ENCODE data around the gene NEK7.
"Not testable (repeated sequence)": the region's sequence is repeated elsewhere in the genome, so short reads cannot be mapped to it uniquely, and the experiment has no call there.

Gene NEK7

DNA sequence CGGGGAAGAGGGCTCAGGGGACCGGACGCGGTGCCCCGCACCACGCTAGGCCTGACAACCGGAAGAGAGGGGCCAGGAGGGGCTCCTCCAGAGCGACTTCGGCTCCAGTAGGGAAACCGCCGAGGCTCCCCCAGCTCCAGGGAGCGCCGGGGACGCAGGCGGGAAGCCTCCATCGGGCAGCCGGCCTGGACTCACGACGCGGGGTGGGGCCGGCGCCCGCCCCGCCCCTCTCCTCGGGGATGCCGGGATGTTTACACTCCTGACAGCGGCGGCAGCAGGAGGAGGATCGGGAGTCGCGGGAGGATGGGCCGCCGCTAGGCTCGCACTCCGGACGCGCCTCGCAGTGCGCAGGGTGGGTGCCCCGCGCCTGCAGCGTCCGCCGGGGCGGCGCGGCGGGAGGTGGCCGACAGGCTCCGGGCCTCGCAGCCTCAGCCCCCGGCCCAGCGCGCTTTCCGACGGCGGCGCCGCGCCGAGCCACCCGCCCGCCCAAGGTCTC lies at the start of gene NEK7:
Gene NEK7, plus strand, starts transcription at position 254 of the 496 bp plus-strand sequence. CDS start 75,583 bp downstream, outside the sequence.
- peak; percentile 66 for DNase-seq (ENCODE audit: low read depth)

DNA sequence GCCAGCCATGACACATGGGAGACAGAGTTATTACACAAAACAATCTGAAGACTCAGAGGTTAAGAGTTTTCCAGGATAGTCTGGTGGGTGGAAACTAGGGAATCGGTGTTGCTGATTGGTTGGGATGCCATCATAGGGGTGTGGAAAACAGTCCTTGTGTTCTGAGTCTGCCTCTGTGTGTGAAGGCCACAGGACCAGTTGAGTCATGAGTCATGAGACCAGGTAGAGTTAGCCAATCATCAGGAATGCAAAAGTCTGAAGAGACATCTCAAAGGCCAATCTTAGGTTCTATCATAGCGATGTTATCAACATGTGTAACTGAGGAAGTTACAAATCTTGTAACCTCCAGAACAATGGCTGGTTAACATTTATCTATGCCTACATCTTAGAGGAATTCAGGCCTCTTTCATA lies 49.7 kb upstream of the NEK7 start:
- DNase-seq (ENCODE audit: low read depth), result no peak

DNA sequence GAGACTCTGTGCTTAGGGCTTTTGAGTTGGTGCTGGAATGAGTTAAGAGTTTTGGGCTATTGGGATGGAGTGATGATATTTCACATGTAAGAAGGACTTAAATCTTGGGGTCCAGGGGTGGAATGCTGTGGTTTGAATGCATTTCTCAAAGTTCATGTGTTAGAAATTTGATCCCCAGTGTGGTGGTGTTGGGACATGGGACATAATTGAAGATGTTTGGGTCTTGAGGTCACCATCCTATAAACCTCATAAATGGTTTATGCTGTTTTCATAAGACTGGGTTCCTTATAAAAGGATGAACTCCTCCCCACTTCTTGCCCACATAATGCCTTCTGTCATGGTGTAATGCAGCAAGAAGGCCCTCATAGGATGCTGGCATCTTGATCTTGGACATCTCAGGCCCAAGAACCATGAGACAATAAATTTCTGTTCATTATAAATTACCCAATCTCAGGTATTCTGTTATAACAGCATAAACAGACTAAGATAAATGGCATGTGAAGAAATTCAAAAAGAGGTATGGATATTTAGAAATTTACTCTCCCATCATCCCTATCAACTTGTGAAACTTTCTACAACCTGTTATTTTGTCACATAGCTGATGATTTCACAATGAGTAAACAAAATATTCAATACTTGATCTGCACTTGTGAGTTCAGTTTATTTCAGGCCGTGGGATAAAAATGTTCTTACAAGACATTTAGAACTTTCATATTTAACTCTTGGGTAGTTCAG lies 48.0 kb upstream of the NEK7 start:
- DNase-seq (ENCODE audit: low read depth), result no peak

DNA sequence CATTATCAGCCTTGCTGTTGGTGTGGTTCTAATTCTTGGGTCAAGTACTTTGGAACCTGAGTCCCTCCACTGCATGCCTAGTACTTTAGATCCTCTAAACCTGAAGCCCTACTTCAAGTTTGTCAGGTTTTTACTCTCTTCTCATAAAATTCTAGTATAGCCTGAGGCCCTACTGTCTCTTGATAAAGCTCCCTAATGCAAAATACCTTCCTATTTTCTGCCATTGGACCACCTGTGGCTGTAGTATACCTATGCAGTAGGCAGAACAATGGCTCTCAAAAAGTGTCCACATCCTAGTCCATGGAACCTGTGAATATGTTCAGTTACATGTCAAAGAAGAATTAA lies 47.5 kb upstream of the NEK7 start:
- DNase-seq (ENCODE audit: low read depth), result no peak

DNA sequence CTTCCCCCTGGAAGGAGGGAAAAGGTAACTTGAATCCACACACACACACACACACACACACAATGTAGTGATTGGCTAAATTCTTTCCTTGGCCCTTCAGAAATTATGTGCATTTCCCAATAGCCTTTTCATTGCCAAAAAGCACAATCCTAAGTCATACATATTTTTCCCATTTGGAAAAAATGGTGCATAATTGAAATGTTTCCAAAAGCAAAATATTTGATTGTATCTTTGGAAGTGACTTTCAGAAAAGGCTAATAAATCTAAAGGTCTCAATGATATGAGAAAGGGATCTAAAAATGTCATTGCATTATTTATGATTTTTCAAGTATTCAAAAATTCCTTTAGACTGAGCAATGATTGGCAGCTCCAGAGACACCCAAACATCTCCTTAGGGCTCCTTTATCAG lies 43.5 kb upstream of the NEK7 start:
- DNase-seq (ENCODE audit: low read depth), result peak; percentile 75

DNA sequence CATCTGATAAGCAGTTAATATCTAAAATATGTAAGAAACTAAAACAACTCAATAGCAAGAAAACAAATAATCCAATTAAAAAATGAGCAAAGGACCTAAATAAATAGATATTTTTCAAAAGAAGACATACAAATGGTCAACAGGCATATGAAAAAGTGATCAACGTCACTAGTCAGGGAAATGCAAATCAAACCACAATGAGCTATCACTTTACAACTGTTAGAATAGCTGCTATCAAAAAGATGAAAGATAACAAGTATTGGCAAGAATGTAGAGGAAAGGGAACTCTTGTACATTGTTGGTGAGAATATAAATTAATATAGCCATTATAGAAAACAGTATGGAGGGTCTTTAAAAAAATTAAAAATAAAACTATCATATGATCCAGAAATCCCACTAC lies 40.7 kb upstream of the NEK7 start:
- DNase-seq (ENCODE audit: low read depth), result no peak

DNA sequence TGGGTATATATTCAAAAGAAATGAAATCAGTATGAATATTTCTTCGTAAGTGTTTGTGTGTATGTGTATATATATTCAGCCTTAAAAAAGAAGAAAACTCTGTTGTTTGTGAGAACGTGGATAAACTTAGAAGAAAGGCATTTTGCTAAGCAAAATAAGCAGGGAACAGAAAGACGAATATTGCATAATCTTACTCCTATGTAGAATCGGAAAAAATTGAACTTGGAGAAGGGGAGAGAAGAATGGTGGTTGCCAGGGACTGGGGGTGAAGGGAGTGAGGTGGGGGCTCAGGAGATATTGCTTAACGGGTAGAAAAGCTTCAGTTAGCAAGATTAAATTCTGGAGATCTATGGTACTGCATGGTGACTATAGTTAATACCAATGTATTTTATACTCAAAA lies 40.3 kb upstream of the NEK7 start:
- DNase-seq (ENCODE audit: low read depth), result no peak

DNA sequence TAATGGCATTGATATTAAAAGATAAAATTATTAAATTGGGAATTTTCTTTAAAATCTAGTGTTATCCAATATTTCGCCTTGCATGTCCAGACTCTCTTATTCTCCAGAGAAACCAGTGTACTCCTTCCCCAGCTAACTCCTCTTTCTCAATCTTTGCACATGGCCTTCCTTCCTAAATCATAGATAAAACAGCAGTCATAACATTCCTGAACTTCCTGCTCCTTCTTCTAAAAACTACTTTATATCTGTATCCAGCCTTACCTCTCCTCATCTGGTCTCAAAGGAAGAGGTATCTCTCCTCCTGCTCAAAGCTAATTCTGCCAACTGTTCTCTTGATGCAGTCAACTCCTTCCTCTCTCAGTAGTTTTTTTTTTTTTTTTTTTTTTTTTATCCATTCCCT lies 39.5 kb upstream of the NEK7 start:
- no peak for DNase-seq (ENCODE audit: low read depth)

DNA sequence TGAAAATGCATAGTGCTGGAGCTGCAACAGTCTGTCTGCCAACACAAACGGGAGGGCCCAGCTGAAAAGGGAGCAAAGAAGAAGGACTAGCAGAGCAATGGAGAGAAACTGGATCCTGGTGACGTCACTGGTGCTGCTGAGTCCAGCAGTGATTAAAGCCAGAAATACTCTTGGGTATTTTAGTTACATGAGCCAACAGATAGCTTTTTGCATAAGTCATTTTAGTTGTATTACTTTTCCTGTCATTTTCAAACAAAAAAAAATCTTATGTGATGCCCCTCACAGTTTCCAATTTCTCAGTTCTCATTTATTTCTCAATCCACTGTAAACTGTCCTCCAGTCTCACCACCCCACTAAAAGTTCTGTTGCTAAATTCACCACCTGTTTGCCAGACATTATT lies 38.7 kb upstream of the NEK7 start:
- DNase-seq (ENCODE audit: low read depth), result peak; percentile 96

DNA sequence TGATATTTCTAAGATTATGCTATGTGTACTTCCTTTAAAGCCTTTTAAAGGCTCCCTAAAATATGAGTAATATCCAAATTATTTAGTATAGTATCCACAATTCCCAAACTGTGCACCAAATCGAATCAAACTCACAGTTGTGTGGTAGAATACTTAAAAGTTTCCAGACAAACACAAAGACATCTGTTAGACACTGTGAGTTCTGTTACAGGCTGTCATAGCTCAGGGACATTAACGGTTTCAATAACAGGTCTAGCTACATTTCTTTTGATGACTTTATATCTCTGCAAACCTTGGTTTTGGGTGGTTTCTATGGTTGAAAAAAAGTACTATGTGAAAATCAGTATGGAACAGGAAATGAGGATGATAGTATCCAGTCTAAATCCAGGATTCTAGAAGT lies 36.9 kb upstream of the NEK7 start:
- no peak for DNase-seq (ENCODE audit: low read depth)

DNA sequence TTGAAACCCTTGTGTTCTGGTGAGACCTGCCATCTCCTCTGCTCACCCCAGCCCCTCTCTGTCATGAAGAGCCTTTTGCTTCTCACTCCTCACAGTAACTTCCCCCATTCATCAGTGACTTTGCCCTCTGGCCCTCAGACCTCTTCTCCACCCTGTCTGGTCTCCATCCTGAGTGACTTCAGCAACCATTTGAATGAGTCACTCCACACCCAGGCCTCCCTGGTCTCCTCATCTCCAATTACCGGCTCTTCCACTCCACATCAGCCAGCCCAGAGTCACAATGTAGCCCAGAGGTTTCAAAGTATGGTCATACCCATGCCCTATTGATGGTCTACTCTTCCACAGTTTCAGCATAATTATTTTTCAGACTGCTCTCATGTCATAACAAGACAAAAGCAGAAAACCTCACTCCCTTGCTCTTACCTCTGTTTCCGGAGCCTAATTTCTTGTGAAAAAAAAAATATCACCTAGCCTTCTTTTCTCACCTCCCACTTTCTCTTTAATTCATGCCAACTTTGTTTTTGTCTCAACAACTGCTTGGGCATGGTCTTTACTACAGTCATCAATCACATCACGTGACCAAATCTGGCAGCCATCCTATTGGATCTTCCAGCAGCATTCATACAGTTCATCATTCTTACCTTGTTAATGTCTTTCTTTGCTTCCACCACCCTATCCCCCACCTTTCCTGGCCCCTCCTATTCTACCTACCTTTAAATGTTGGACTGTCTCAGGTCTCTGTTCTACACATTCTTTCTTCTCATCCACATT lies 35.6 kb upstream of the NEK7 start:
- no peak for DNase-seq (ENCODE audit: low read depth)

DNA sequence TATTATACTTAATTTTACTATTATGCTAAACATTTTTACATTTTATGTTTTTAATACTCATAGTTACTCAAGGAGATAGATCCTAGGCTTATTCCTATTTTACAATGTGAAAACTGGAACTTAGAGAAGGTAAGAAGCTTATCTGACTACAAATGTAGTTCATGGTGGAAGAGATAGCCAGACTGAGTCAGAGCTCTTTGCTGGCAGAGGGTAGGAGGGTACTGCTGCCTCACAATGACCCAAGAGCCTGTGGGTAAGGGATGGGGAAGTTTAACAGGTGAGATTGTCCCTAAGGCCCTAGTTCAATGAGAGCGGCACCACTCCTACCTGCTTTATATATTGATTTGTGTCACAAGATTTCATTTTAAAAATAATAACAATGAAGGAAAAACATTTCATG lies 34.1 kb upstream of the NEK7 start:
- no peak for DNase-seq (ENCODE audit: low read depth)

DNA sequence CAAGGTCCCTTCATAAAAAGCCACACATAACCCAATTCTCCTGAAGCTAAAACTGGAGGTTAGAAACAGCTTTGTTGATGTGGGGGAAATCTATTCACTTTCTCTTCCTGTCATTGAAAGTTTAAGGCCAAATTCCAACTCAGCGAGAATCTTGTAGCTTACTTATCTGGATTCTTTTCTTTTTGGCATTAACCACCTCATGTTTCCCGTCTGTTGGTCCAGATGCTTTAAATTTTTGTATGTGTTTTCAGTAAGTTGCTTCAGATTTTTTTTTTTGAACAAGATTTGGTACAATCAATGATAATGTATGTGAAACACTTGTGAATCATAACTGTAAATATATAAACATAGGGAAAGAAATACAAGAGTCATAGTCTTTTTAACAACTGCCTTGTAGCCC lies 33.7 kb upstream of the NEK7 start:
- DNase-seq (ENCODE audit: low read depth), result peak; percentile 70

DNA sequence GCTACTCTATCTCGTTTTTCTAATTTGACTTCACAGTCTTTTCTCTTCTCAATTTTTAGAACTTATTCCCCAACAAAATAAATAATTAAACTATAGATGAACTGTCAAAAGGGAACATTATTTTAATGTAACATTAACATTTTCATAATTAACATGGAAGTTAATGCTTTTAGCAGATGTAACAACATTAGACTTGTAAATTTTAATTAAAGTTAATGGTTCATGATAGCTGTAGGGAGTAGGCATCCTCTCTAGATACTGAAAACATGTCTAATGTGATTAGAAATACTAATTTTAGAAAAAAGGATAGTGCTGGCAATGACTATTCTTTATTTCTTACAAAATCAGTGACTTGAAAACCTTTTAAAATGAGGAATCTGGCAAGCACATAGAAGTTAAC lies 32.1 kb upstream of the NEK7 start:
- DNase-seq (ENCODE audit: low read depth), result no peak

DNA sequence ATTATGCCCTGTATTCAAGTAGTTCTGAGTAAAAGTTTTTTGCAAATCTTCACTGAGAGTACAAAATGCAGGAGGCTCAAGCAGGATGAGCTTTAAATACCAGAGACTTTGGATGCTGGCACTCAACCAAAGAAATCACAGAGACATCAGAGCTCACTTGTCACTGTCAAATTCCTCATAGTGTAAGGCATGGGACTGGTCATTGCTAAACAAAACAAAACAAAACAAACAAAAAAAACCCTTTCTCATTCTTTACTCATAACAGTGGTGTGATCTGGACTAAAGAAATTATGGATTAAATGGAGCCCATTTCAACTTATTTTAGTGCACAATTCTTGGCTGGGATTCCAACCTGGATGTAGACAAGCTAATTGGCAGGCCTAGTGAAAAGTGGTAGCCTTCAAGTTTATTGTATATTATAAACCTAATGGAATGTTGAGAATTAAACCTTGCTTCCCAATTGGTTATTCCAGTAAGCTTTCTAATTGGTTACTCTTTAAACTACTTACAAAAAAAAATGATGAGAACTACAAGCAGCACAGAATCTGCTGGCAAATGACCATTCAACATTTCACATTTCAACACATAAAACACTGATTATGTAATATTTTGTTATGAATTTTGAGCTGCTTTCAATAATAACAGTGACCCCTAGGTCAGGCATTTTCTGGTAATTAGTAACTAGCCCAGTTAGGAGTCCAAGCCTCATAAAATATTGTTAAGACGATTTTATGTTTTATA lies 30.6 kb upstream of the NEK7 start:
- DNase-seq (ENCODE audit: low read depth), result no peak

DNA sequence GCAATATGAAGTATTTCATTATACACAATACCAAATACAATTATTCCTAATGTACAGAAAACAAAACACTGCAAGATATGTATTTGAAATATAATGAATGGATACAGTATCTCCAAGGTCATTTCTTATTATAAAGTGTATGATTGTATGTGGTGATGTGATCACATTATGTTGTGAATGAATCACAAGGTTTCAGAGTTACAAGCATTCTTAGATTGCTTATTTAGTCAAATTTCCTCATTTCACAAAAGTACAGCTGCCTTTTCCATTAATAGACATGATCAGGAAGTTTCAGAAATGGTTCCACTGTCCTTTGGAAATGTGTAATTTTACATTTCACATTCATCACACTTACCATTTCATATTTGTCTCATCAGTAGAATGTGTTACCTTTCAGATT lies 28.3 kb upstream of the NEK7 start:
- DNase-seq (ENCODE audit: low read depth), result no peak

DNA sequence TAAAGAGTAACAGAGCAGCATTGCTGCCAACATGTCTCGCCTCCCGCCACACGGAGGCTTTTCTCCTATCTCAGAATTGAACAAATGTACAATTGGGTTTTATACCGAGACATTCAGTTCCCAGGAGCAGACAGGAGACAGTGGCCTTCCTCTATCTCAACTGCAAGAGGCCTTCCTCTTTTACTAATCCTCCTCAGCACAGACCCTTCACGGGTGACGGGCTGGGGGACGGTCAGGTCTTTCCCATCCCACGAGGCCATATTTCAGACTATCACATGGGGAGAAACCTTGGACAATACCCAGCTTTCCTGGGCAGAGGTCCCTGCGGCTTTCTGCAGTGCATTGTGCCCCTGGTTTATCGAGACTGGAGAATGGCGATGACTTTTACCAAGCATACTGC lies 26.7 kb upstream of the NEK7 start:
- DNase-seq (ENCODE audit: low read depth), result not testable (repeated sequence)

DNA sequence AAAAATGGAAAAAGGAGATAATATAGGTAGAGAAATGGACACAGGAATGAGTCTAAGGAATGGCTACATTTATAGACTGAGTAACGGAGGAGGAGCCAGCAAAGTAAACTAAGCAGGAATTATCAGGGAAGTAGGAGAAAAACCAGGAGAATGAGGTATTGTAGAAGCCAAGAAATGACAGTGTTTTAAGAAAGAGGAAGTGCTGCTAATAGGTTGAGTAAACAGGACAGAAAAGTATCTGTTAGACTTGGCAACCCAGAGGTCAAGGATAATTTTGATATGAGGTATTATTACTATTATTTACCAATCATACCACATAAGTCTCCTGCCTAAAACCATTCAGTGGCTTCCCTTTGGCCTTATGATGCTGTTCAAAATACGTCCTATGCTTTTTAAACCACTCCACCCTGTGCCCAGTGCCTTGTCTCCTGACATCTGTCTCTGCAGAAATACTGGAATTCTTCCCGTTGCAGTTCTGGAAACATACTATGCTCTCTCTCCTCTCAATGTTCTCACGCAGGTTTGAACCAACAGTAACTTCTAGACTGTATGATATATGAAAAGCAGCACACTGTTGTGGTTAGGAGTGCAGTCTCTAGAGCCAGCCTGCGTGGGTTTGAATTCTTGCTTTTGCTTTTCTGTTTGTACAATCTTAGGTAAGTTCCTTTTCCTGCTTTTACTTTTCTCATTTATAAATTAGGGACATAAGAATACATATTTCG lies 24.6 kb upstream of the NEK7 start:
- DNase-seq (ENCODE audit: low read depth), result no peak

DNA sequence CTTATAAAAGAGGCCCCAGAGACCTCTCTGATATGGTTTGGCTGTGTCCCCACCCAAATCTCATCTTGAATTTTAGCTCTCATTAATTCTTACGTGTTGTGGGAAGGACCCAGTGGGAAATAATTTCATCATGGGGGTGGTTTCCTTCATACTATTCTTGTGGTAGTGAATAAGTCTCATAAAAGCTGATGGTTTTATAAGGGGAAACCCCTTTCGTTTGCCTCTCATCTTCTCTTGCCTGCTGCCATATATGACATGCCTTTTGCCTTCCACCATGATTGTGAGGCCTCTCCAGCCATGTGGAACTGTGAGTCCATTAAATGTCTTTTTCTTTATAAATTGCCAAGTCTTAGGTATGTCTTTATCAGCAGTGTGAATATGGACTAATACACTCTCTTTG lies 22.5 kb upstream of the NEK7 start:
- DNase-seq (ENCODE audit: low read depth), result no peak

DNA sequence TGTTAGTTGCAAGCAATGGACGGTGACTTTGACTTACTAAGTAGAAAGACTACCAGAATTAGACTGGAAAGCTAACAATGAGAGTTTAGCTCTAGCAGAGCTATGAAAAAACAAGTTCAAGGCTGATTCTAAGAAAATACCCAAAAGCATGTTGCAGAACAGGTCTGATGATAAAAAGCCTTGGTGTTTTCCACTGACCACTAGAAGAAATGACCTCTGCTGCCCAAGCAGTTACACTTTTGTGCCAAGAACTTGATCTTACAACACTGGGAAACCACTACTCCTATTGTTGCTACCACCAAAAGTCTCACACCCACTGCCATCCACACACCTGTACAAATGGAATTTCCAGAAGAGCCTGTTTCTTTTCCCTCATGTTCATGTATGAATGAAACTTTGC lies 21.4 kb upstream of the NEK7 start:
- no peak for DNase-seq (ENCODE audit: low read depth)

DNA sequence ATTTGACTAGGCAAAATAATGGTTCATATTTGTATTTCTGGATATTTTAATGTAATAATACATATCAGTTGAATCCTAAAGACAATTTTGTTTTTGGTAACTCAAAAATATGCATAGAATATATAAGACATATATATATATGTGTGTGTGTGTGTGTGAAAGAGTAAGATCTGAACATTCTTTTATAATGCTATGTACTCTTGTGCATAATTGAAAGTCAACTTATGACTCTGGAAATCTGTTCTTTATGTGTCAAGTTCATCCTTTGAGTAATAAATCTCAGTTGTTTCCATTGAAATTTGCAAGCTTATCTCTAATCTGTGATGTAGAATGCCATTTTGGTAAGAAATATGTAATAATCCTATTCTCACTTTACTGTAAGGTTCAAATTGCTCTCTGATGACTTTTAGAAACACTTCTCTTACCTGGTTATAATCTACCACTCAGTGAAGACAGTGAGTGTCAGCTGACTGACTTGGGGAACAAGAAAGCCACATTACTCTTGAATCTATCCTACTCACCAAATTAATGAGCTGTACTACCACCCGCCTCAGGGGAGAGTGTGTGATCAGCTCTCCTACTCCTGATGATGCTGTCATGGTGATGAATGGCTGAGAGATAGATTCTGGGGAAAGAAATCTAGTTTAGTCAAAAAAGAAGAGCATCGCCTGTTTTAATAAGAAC lies 15.0 kb upstream of the NEK7 start:
- no peak for DNase-seq (ENCODE audit: low read depth)

DNA sequence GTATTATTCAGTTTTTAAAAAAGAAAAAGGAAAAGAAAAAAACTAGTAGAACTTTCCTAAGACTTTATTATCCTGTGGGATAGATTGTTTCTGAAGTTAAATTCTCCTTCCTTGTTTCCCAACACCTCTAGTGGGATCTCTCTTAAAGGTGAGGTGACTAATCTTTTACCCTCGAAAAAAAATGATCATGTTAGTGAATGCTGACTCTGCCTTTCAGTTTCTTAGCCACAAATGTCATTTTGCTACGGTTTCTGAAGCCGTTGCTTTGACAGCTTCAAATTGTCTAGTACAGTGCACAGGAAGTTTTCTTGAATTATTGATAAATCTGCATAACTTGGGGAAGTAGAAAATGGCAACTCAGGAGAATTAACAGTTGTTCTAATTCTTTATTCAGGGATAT lies 13.0 kb upstream of the NEK7 start:
- DNase-seq (ENCODE audit: low read depth), result no peak
